ENCODE measurements around the gene DAPK1.

DNA sequence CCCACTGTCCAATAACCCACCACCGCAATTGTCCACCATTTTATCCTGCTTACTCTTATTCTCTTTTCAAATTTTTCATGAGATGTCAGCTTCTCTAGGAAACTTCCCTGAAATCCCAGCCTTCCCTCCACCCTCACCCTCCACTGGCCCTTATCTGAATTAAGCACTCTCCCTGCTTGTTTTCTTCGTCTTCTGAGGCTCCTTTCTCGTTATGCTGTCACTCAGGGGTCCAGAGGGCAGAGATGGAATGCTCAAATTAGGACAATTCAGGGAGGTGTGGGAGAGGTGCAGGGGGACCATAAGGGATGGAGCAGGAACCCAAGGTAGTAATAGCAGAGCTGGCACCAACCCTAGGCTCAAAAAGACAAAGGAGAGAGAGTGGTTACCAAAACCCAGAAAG is 5.0 kb upstream of the DAPK1 start:
- TF ChIP-seq EP300 (IDR thresholded peaks at IDR 0.05), result no peak
- no peak for TF ChIP-seq POLR2A (IDR thresholded peaks at IDR 0.05)
- TF ChIP-seq, protein P1, sequence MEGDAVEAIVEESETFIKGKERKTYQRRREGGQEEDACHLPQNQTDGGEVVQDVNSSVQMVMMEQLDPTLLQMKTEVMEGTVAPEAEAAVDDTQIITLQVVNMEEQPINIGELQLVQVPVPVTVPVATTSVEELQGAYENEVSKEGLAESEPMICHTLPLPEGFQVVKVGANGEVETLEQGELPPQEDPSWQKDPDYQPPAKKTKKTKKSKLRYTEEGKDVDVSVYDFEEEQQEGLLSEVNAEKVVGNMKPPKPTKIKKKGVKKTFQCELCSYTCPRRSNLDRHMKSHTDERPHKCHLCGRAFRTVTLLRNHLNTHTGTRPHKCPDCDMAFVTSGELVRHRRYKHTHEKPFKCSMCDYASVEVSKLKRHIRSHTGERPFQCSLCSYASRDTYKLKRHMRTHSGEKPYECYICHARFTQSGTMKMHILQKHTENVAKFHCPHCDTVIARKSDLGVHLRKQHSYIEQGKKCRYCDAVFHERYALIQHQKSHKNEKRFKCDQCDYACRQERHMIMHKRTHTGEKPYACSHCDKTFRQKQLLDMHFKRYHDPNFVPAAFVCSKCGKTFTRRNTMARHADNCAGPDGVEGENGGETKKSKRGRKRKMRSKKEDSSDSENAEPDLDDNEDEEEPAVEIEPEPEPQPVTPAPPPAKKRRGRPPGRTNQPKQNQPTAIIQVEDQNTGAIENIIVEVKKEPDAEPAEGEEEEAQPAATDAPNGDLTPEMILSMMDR (IDR thresholded peaks at IDR 0.05), result no peak
- TF ChIP-seq POLR2AphosphoS5 (IDR thresholded peaks at IDR 0.05), result no peak

All from suprapubic skin (tissue), 4 donors.